ENCODE data around the gene DYDC1. TPM values are rescaled to one million over a fixed set of nuclear protein-coding genes. Genes with fewer than 3 reads are reported as not detected.

Gene DYDC1
- total RNA-seq, 2 donors from 2014 or later: not detected

GRCh38 chr10:80357851-80358125 is 1.2 kb upstream of the DYDC1 start:
- H3K36me3 ChIP-seq: no peaks in the 10 kb centered on the region
- peaks cover 0 to 14% of the 10 kb centered on the region in 2 donors for H3K4me1 ChIP-seq
- TF ChIP-seq CTCF (IDR thresholded peaks at IDR 0.05): no peak
- H3K27me3 ChIP-seq: no peaks in the 10 kb centered on the region
- H3K4me3 ChIP-seq: no peak overlapping the region
- no peaks in the 10 kb centered on the region for H3K9me3 ChIP-seq
- DNase-seq (ENCODE audit: low spot score): no peak
- H3K27ac ChIP-seq: no peak overlapping the region

- no peak for TF ChIP-seq CTCF (IDR thresholded peaks at IDR 0.05)
- H3K9me3 ChIP-seq: no peaks in the 10 kb centered on the region
- H3K27ac ChIP-seq: no peak overlapping the region
- no peaks in the 10 kb centered on the region for H3K36me3 ChIP-seq
- no peaks in the 10 kb centered on the region for H3K27me3 ChIP-seq
- peaks cover 0 to 14% of the 10 kb centered on the region in 2 donors for H3K4me1 ChIP-seq
- H3K4me3 ChIP-seq: peak overlapping the region; percentile 20 to 44
- DNase-seq (ENCODE audit: low spot score): no peak
Observed at GRCh38 chr10:80356989-80357850, 665 bp upstream of the DYDC1 start.

- H3K27ac ChIP-seq: no peak overlapping the region
- H3K36me3 ChIP-seq: no peaks in the 10 kb centered on the region
- no peak for DNase-seq (ENCODE audit: low spot score)
- H3K4me3 ChIP-seq: no peak overlapping the region
- peaks cover 0 to 1% of the 10 kb centered on the region in 2 donors for H3K4me1 ChIP-seq
- H3K9me3 ChIP-seq: no peaks in the 10 kb centered on the region
- no peak for TF ChIP-seq CTCF (IDR thresholded peaks at IDR 0.05)
- H3K27me3 ChIP-seq: no peaks in the 10 kb centered on the region
Observed at GRCh38 chr10:80351220-80351619, 5.3 kb downstream of the DYDC1 start.

GRCh38 chr10:80350251-80350650 is 6.3 kb downstream of the DYDC1 start:
- H3K4me3 ChIP-seq: no peak overlapping the region

GRCh38 chr10:80344912-80345311 is 11.6 kb downstream of the DYDC1 start:
- Histone ChIP-seq H3K27me3 (no peaks in the 10 kb centered on the region), H3K9me3 (no peaks in the 10 kb centered on the region), H3K27ac (no peak overlapping the region), H3K4me1 (no peaks in the 10 kb centered on the region), H3K4me3 (no peak overlapping the region), H3K36me3 (no peaks in the 10 kb centered on the region)
- no peak for DNase-seq (ENCODE audit: low spot score)
- no peak for TF ChIP-seq CTCF (IDR thresholded peaks at IDR 0.05)

More at GRCh38 chr10:80350251-80350650, 6.3 kb downstream of the DYDC1 start:
- DNase-seq (ENCODE audit: low spot score): no peak
- Histone ChIP-seq H3K27ac (no peak overlapping the region), H3K27me3 (no peaks in the 10 kb centered on the region), H3K36me3 (no peaks in the 10 kb centered on the region), H3K4me1 (no peaks in the 10 kb centered on the region), H3K9me3 (no peaks in the 10 kb centered on the region)
- TF ChIP-seq CTCF (IDR thresholded peaks at IDR 0.05): no peak

GRCh38 chr10:80344276-80344675 is 12.3 kb downstream of the DYDC1 start:
- TF ChIP-seq CTCF (IDR thresholded peaks at IDR 0.05): no peak
- Histone ChIP-seq H3K9me3 (no peaks in the 10 kb centered on the region), H3K27me3 (no peaks in the 10 kb centered on the region), H3K4me3 (no peak overlapping the region), H3K4me1 (no peaks in the 10 kb centered on the region), H3K36me3 (no peaks in the 10 kb centered on the region), H3K27ac (no peak overlapping the region)
- DNase-seq (ENCODE audit: low spot score): no peak

All from right atrium auricular region (tissue), 2 donors.